AG20443 (cell line): ENCODE data around the gene LYPD6.
A peak's percentile ranks its signal among the peaks of the same experiment; 100 is the strongest.
"Not testable (repeated sequence)": the region's sequence is repeated elsewhere in the genome, so short reads cannot be mapped to it uniquely, and the experiment has no call there.

Source experiments
- DNase-seq: peaks from one replicate; pipeline ENCODE4 v3.0.0; 2012; ENCODE audit warnings: low spot score, mixed read lengths

LYPD6 gene

GRCh38 chr2:149456285-149456684 lies 125.9 kb downstream of the LYPD6 start:
- no peak for DNase-seq

- no peak for DNase-seq
Observed at GRCh38 chr2:149458502-149458901, 128.1 kb downstream of the LYPD6 start.

DNA sequence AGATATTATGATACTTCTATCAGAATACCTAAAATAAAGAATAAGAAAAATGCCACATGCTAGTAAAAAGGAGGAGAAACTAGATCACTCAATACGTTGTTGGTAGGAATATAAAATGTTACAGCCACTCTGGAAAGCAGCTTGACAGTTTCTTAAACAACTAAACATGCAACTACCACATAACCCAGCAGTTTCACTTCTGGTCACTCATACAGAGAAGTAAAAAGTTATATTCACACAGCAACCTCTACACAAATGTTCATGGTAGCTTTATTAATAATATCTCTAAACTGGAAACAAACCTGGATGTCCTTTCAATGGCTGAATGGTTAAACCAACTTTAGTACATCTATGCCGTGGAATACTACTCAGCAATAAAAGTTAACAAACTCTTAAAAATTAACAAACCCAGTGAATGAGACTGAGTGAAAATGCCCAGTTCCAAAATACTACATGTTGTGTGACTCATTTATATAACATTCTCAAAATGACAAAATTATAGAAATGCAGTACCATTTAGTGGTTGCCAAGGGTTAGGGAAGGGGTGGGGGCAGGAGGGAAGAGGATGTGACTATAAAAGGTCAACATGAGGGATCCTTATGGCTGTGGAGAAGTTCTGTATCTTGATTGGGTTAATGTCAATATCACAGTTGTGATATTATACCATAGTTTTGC lies 133.1 kb downstream of the LYPD6 start:
- no peak for DNase-seq

DNA sequence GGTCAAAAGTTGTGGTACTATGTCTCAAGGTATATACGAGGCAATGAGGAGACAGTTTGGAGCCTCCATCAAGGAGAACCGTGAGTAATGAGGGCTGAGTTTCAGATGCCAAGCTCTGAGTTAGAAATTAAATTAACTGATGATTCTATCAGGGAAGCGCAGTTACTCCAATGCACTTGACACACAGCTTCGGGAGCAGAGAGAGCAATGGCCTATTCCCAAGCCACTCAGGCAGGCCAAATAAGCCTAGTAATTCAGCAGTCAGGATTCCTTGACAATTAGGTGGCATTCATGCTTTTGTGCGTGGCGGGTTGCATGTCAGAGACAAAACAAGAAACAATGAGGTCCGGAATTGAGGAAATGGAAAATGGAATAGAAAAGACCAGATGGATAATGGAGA lies 134.0 kb downstream of the LYPD6 start:
- no peak for DNase-seq

- DNase-seq, result no peak
Observed at GRCh38 chr2:149465873-149466272, 135.5 kb downstream of the LYPD6 start.

DNA sequence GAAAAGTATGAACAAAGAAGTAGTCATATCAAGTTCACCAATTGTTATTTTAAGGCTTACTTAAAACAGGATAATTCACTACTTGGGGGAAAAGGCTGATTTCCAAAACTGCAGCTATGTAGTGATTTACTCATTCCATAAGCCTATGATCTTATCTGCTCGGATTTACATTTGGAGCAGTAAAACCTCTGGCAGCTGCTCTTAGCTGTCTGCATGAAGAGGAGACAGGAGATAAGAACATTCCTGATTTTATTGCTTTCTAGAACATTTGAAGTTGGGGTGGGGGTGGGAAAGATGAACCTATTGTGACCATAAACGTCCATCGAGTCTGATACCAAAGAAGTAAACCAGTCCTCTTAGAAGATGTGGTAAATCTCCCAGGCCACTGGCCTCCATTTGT lies 136.2 kb downstream of the LYPD6 start:
- no peak for DNase-seq

DNA sequence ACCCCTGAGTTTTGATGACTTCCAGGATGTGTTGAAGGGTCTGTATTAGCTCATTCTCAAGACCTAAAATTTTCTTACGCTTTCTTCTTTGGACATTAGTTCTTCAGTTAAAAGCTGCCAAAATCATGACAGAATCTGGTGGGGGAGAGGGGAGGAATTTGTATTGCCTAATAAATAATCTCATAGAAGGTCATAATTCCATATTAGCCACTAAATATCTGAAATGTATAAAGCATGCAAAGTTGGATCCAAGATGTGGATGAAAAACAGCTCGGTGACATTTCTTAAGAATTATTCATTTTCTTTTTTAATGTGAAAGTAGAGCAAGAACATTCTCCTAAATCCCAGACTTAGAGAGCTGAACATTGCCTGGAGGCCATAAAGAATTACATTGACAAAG lies 137.0 kb downstream of the LYPD6 start:
- DNase-seq, result no peak

GRCh38 chr2:149468636-149469035 lies 138.2 kb downstream of the LYPD6 start:
- DNase-seq, result no peak

GRCh38 chr2:149470046-149470445 lies 139.7 kb downstream of the LYPD6 start:
- no peak for DNase-seq

GRCh38 chr2:149472413-149472812 lies 142.0 kb downstream of the LYPD6 start:
- no peak for DNase-seq

DNA sequence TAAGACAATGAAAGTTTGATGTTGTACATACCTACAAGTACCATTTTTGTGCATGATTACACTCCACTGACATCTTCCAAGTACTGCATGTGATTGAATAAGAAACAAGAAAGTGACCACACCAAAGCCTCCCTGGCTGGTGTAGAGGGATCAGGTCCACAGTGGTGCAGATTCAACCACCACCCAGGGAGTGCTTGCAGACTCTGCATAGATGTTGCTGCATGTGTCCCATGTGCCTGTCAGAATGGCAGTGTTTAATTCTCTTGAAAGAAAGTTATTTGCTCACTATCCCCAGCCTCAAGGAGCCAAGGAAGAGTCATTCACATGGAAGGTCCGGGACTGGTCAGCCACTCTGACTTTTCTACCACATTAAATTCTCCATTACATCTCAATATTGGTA lies 142.7 kb downstream of the LYPD6 start:
- DNase-seq, result no peak

GRCh38 chr2:149473521-149473920 lies 143.1 kb downstream of the LYPD6 start:
- DNase-seq, result no peak

GRCh38 chr2:149483004-149483605 lies 152.7 kb downstream of the LYPD6 start:
- no peak for DNase-seq

- no peak for DNase-seq
Observed at GRCh38 chr2:149486664-149487063, 156.3 kb downstream of the LYPD6 start.

GRCh38 chr2:149487189-149487588 lies 156.8 kb downstream of the LYPD6 start:
- DNase-seq, result no peak

- peak; percentile 42 for DNase-seq
Observed at GRCh38 chr2:149488706-149489440, 158.5 kb downstream of the LYPD6 start.

GRCh38 chr2:149489452-149489851 lies 159.1 kb downstream of the LYPD6 start:
- DNase-seq, result no peak

- DNase-seq, result peak; percentile 71
Observed at GRCh38 chr2:149490296-149490695, 159.9 kb downstream of the LYPD6 start.

- DNase-seq, result no peak
Observed at GRCh38 chr2:149492923-149493322, 162.5 kb downstream of the LYPD6 start.

- DNase-seq, result not testable (repeated sequence)
Observed at GRCh38 chr2:149499204-149499603, 168.8 kb downstream of the LYPD6 start.

DNA sequence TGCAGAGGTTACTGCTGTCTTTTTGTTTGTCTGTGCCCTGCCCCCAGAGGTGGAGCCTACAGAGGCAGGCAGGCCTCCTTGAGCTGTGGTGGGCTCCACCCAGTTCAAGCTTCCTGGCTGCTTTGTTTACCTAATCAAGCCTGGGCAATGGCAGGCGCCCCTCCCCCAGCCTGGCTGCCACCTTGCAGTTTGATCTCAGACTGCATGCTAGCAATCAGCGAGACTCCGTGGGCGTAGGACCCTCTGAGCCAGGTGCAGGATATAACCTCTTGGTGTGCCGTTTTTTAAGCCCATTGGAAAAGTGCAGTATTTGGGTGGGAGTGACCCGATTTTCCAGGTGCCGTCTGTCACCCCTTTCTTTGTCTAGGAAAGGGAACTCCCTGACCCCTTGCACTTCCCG lies 176.4 kb downstream of the LYPD6 start:
- not testable (repeated sequence) for DNase-seq

GRCh38 chr2:149507974-149508373 lies 177.6 kb downstream of the LYPD6 start:
- no peak for DNase-seq

DNA sequence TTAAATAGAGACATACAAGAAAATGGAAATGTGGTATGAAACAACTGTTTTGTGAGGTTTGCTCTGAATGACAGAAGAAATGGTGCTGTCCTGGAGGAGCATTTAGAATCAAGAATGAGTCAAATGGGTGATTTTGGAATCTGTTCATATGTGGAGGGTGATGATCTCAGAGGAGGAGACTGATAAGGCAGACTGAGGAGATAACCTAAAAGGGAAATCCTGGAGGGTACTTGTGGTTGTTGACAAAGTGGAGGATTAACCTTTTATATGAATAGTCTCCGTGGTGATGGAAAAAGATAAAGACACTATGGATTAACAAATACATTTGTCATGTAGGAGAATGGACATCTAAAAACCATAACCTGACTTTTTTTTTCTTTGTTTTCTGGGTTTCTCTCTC lies 183.1 kb downstream of the LYPD6 start:
- no peak for DNase-seq
